Activated T-helper 1 cell treated with Interleukin-2 at 50 U/mL for 16 hours (primary cell): ENCODE results near the gene DSE.

Source experiments
- DNase-seq: peaks from one replicate; pipeline ENCODE4 v3.0.0-alpha.2; 2020; ENCODE audit warnings: low read depth

The DSE gene

DNA sequence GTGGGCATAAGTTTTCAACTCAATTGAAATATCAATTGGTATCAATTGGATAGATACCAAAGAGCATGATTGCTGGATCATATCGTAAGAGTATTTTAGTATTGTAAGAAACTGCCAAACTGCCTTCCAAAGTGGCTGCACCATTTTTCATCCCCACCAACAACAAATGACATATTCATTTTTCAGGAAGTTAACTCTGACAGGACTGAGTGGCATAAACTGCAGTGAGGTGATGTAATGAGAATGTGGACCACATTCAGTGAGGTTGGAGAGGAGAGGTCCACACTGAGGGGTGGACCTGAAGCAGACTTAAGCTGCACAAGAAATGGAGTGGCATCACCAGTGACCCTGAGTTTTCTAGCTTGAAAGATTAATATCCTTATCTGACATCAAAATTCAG is 78.8 kb downstream of the DSE start:
- no peak for DNase-seq

DNA sequence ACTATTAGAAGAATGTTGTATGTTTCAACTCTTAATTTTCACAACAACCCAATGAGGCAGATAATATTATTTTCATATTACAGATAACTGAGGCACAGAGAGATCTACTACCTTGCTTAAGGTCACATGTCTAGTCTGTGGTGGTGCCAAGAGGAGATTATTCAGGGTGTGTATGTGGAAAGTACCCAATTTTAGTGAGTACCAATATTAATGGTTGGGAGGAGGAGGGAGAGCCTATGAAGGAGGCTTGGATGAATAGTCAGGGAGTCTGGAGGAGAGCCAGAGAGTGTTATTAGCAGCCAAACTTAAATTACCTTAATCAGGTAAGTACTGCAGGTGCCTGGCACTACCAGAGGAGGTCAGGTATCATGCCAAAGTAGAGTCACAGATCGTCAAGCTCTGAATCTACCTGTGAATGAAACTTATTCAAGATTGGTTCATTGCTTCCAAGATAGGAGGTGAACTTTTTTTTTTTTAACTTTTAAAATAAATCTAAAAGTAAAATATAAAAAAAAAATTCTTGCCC is 79.5 kb downstream of the DSE start:
- DNase-seq, result no peak

DNA sequence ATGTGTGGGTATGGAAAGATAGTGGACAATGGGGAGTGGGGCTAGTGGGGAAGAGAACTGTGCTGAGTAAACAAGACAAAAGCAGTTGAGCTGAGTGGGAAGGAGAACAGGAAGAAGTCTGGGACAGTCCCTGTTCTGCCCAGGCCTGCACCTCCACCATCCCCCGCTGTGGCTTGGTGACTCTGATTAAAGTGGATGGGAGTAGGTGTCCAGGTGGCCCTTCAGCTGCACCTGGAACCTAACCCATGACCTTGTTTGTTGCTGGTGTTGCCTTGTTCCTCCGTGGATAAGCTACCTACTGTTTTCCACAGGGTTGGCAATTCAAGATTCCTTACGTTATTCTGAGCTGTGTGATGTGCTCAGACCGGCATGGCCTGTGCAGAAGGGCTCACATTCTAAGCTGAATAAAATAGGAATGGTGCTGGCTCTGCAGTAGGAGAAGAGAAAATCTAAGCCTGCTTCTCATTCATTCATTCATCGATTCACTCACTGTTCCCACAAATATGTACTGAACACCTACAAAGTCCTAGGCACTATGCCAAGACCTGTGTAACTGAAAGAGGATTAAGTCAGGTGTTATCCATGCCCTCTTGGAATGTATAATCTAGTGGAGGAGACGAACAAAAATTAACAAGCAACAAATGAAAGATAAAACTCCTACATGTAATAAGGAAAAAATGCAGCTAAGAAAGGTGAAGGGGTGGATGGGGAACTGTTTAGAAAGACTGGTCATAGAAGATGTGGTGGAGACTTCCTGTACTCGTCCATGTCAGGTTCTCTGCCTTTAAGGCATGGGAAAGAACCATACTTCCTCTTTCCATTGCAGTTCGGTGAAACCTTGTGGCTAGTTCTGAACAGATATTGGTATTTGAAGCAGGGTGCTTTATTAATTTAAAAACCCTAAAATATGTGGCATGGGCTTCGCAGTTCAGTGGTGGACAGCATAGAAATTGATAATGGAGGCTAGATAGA is 80.3 kb downstream of the DSE start:
- DNase-seq, result no peak

DNA sequence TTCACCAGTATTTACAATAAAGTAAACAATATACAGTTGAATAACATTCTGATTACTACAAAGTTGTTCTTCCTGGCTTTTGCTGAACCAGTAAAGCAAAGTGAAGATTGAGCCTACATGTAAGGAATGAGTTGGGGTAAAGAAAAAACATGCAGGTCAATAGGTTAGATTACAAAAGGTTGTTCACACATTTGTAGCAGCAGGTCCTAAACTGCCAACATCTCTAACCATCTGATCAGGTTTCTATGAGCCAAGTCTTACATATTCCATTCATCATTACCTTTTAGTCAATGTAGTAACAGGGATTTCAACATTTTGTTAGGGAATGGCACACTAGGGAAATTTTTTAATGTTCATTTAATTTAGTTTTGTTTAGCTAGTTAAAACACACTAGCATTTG is 81.2 kb downstream of the DSE start:
- DNase-seq, result no peak

DNA sequence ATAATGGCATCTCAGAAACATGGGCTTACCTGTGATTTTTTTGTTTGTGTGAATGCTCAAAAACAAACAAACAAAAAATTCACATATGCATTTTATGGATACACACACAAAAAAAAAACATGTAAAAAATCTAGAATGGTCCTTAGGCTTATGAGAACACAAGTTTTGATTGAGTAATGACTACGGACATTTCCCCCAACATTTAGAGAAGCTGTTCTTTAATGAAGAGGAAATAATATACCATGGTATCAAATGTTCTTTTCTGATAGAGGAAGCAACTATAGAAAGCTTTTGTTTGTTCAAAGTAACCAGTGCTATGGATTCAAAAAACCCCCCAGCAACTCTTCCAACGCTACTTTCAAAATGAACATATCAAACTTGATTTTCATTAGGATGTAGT is 81.8 kb downstream of the DSE start:
- no peak for DNase-seq

DNA sequence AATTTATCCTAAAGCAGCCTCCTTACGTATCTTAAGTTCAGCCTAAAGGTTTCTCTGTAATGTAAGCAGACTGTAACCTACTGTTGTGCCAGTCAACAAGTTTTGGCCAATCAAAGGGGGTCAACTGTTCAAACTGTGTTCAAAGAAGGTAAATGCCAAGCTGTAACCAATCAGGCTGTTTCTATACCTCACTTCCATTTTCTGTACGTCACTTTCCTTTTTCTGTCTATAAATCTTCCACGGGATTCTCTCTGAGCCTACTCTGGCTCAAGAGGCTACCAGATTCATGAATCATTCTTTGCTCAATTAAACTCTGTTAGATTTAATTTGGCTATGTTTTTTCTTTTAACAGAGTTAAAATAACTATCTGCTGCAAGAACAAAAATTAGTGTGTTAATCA is 85.4 kb downstream of the DSE start:
- DNase-seq, result no peak

DNA sequence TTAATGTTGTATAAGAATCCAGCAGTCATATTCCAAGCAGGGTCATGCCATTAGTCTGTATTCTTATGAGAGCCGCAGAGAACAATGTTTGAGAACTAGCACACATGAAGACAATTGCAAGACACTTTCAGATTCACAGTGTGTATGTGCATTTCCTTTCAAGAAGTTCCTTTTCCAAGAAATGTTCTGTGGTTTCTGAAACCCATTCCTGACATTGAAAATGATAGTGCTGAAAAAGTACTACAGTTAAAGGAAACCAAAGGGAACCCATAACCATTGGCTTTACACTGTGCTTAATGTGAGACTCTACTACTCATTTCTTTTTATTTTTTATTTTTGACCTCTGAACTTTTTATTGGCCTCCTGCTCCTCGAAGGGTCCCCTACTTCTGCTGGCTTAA is 86.2 kb downstream of the DSE start:
- no peak for DNase-seq

DNA sequence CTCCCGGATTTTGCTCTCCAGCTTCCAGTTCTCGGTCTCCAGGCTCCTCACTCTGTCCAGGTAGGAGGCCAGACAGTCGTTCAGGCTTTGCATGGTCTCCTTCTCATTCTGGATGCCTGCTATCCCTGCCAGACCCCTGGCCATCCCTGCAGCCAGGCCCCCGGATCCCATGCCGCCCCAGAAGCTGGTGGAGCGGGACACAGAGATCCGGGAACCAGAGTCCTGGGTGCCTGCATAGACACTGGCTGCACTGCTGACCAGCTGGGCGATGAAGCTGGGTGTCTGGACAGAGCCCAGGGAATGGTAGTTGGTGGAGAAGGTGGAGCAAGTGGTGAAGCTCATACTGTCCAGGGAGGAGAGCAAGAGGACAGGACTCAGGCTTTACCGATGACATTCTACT is 87.5 kb downstream of the DSE start:
- DNase-seq, result no peak

DNA sequence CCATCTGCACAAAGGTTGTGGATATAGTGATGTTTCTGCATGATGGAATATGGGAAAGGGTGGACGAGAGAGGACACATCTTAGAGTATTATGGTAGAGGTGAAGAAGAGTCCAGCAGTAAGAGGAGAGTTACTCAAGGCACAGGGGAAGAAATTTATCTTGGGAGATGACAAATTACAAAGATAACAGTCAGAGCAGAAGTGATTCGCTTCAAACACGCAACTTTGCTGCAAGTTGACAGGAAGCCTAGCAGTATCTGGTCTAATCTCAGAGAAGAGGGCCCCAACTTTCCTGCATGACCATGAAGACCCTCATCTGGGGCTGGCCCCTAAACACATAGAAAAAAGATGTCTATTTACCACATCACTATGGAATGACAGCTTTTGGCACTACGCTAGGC is 89.2 kb downstream of the DSE start:
- no peak for DNase-seq

DNA sequence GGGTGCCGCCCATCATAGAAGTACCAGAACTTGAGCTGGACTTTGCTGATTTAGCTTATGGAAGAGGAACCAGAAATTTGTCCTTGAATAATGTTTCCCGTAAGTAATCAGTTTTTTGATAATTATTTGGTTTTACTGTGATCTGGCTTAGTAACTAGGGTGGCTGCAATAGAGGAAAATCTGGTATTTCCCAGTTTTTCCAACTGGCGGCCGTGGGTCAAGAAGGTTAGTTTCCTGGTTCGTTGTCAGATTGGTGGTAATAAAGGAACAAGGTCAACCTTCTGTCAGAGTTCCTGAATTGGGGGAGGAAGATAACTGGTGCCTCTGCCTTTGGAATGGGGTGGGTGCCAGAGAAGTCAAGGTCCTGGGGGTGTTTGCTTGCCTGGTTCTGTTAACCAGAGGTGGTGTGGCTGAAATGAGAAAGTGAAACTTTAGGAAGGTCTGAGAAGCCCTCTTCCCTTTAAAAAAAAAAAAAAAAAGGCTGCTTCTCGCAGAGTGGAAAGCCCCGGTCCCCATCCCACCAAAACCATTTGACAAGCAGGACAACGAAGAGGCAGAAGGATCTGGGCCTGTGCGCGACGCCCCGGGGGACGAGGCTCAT is 90.7 kb downstream of the DSE start, which contains the start of gene CALHM6:
TSS of gene CALHM6 (plus strand) at position 45 of the 601 bp plus-strand sequence. CDS start at position 600, 555 bp downstream.
- no peak for DNase-seq

DNA sequence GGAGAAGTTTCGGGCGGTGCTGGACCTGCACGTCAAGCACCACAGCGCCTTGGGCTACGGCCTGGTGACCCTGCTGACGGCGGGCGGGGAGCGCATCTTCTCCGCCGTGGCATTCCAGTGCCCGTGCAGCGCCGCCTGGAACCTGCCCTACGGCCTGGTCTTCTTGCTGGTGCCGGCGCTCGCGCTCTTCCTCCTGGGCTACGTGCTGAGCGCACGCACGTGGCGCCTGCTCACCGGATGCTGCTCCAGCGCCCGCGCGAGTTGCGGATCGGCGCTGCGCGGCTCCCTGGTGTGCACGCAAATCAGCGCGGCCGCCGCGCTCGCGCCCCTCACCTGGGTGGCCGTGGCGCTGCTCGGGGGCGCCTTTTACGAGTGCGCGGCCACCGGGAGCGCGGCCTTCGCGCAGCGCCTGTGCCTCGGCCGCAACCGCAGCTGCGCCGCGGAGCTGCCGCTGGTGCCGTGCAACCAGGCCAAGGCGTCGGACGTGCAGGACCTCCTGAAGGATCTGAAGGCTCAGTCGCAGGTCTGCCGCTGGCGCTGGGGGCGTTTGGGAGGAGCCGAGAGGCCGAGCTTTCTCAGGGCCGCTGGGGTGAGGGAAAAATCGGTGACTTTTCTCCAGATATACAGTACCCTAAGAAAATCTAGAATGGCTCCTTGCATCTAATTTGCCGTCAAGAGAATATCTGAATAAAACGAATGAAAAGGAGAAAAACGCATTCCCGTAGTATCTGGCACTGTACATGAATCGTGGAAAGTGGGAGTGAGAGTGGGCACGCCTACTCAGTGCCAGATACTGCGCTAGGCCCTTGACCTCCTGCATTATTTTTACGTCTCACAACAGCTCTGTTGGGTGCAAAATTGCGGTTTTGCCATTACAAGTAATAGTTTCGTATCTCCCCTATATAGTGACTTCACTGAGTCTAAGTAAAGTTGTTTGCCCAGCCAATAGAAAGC is 91.5 kb downstream of the DSE start:
- peak; percentile 46 for DNase-seq

DNA sequence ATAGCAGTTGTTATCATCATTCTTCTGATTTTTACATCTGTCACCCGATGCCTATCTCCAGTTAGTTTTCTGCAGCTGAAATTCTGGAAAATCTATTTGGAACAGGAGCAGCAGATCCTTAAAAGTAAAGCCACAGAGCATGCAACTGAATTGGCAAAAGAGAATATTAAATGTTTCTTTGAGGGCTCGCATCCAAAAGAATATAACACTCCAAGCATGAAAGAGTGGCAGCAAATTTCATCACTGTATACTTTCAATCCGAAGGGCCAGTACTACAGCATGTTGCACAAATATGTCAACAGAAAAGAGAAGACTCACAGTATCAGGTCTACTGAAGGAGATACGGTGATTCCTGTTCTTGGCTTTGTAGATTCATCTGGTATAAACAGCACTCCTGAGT is 92.6 kb downstream of the DSE start:
- DNase-seq, result no peak

DNA sequence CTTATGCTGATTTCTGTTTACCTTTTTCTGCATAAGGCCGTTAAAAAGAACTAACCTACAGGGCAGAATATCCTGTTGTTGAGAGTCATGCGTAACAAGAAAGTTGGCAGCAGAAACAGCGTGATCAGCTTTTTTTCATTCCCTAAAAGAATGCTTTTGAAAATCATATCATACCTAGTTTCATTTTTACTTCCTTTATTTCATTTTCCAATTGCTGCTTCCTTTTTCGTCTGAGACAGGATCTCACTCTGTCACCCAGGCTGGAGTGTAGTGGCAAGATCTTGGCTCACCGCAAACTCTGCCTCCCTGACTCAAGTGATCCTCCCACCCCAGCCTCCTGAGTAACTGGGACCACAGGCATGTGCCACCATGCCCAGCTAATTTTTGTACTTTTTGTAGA is 94.5 kb downstream of the DSE start:
- DNase-seq, result no peak

DNA sequence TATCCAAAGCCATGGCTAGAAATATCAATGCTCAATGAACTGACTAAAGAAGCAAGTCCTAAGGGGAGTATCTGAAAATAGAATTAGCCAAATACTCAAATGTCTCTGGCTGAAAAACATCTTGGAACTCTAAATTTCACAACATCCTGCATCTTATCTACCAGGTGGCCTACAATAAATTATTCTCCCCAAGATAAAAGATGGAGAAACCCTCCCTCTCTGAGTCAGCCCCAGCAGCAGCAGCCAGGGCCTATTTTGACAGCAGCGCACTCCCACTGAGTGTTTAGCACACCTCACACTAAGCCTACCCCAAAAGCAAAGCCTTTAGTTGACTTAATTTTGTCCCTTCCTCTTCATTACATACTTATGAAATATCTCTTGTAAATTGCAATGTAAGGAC is 96.3 kb downstream of the DSE start:
- DNase-seq, result no peak

DNA sequence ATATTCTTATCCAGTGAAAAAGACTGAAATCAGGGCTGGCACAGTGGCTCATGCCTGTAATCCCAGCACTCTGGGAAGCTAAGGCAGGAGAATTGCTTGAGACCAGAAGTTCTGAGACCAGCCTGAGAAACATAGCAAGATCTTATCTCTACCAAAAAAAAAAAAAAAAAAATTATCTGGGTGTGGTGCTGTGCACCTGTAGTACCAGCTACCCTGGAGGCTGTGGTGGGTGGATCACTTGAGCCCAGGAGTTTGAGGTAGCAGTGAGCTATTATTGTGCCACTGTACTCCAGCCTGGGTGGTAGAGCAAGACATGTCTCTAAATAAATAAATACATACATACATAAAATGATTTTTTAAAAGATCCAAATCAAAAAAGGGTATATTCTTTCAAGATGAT is 96.8 kb downstream of the DSE start:
- DNase-seq, result no peak

DNA sequence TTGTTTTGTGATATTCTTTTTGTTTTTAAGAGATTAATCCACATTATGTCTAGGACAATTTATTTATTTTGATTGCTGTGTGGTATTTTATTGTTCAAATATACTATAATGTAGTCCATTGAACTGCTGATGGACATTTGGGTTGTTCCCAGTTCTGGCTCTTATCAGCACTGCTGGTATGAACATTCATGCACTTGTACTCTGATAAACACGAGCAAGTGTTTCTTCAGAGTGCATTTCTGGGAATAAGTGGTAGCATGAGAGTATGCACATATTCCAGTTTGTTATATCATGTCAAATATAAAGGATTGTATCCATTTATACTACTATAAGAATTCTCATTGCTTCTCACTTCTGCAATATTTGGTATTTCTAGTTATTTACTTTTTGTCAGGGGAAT is 97.5 kb downstream of the DSE start:
- DNase-seq, result no peak

DNA sequence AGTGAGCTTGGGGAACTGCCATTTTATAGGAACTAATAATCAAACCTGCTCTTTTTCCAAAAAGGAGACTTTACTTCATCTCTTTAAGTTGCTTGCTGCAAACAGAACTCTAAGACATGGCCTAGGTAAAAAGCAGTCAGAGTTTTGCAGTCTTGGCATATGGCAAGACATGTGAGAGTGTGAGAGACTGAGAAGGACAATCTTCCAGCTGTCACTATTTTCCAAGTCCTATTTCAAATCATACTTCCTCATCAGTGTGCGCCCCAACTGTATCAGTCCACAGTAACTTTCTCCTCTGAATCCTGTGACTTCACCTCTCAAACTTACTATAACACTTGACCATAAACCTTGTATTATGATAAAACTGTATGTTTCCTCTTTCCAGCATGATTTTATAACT is 100.8 kb downstream of the DSE start:
- no peak for DNase-seq

DNA sequence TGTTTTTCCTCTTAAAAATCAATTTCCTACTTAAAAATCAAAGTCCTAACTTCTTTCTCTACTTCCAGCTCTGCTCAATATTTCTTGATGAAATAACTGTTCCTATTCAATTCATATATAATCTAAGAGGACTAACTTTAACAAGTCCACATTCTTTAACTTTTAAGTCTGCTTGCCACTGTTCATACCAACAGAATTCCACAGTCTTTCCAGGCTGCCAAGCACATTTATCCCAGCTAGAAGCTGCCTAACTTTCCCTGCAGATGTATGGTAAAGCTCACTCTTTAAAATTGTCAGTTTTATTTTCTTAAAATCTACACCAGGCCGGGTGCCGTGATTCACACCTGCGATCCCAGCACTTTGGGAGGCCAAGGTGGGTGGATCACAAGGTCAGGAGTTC is 102.0 kb downstream of the DSE start:
- no peak for DNase-seq

DNA sequence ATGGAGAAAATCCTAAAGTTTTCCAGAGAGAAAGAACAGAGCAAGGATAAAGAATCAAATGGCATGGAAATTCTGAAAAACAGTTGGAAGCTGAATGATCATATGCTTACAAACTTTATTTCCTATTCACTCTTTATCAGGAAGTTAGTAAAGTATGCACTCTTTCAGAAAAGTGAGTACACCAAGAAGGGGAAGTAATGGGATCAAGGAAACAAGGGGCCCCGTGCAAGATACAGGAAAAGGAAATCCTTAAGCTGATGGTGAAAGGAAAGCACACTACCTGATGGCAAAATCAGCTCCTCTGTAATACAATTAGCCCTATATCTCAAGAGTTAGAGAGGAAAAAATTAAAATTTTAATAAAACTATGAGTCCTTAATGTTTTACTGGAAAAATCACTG is 104.4 kb downstream of the DSE start:
- DNase-seq, result no peak

DNA sequence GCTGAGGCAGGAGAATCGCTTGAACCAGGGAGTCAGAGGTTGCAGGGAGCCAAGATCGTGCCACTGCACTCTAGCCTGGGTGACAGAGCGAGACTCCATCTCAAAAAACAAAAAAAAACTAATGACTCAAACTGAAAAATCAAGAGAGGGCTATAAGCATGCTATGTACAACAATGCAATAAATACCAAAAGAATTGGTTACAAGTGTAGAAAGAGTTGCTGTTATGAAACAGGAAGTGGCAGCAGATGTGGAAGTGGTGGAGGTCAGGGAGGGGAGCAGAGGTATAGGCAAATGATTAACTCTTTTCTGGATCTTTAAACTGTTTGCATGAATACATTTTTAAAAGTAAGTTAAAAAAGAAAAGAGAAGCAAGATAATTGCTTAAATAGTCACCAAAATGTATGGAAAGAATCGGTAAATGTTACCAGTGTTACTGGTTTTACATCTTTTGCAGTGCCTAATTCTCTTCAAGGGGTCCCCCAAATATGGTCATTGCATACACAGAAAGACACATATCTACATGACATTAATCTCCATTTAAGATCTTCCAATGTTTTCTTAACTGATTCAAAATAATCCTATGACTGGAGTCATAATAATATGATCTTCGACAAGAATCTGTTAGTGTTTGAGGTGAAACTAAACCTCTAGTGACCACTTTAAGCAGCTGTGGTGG is 105.4 kb downstream of the DSE start:
- DNase-seq, result no peak

DNA sequence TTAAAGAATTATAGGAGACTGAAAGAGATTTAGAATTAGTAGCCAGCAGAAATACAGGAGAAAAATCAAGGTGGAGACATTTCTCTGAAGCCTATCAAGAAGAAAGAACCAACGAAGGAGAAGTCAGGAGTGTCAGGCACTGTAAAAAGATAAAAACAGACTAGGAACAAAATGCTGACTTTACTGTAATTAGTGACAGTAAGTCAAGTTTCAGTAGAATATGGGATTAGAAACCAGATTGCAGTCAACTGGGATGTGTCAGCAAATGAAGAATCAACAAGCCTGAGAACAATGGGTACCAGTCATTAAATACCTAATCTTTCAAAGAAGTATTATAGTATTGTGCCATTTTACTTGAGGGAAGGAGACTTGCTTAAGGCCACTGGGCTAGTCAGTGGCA is 112.0 kb downstream of the DSE start:
- no peak for DNase-seq

DNA sequence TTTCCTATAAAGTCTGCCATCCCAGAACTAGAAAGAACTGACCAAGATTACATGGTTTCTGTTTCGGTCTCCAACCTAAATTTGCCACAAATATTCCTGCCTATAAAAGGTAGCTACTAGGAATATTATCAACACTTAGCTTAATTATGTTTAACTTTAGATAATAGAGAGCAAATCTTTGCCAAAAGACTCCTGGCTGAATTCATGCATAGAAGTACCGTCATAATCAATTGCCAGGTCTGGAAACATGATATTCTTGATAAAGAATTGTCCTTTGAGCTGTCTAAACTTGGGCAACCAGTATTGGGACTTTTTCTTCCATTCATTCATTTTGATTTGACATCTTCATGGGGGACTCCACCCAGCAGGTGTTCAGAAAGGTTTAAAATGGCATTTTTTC is 112.9 kb downstream of the DSE start:
- DNase-seq, result no peak
